Measurements from ENCODE around the gene LMF1.

Gene LMF1

DNA sequence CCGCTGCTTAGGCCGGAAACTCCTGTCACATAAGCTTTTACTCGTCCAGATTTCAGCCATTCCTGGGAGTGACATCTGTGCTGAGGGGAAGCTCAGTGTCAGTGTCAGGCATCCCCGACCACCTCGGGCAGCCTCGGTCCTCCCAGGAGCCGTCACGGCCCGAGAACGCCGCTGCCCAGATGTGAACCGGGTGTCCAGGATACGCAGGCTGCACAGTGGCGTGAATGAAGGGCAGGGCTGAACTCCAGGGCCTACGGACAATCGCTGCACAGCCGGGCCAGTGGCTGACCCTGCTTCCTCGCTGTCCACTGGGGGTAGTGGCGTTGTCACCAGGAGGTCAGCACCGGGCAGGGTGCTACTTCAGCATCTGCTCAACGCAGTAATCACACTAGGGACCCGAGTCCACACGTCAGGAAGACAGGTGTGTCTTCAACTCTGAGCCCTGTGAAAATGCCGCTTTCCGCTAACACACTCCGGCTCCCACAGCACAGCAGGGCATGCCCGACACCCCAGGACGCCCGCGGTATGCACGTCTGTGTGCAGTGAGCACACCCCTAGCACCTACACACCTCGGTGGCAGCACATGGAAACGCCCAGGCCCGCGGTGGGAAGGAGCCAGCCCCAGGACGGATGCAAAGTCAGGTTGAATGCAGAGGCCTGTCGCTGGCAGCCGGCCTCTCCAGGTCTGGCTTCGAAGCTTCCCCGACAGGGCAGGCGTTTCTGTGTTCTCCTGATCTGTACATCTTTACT lies 3.1 kb downstream of the LMF1 start:
- no peak for DNase-seq (ENCODE audit: low read depth)
- no peak overlapping the region for H3K4me3 ChIP-seq (ENCODE audit: control insufficient read depth, low read depth, low read length)
- TF ChIP-seq, protein P1, sequence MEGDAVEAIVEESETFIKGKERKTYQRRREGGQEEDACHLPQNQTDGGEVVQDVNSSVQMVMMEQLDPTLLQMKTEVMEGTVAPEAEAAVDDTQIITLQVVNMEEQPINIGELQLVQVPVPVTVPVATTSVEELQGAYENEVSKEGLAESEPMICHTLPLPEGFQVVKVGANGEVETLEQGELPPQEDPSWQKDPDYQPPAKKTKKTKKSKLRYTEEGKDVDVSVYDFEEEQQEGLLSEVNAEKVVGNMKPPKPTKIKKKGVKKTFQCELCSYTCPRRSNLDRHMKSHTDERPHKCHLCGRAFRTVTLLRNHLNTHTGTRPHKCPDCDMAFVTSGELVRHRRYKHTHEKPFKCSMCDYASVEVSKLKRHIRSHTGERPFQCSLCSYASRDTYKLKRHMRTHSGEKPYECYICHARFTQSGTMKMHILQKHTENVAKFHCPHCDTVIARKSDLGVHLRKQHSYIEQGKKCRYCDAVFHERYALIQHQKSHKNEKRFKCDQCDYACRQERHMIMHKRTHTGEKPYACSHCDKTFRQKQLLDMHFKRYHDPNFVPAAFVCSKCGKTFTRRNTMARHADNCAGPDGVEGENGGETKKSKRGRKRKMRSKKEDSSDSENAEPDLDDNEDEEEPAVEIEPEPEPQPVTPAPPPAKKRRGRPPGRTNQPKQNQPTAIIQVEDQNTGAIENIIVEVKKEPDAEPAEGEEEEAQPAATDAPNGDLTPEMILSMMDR (conservative IDR thresholded peaks at IDR 0.05; ENCODE audit: control insufficient read depth, insufficient read depth, low read depth, low read length) = no peak

DNA sequence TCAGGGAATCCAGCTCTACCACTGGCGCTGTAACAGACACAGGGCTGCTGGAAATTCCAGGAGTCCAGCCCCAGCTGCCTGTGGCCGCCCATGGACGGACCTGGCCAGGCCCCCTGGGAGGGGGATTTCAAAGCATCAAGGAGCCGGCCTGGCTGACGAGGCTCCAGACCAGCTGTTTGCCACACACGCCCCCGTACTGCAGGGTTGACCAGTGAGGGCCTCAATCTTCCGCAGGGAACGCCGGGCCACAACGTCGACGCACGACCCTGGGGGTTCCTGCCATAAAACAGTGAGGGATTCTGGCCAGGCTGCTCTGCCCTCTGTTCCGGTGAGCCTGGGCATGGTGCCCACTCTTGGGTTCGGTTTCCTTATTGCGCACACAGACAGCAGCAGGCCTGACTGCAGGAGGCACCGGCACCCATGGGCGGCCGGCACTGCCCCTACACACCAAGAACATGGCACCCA lies 3.7 kb downstream of the LMF1 start:
- DNase-seq (ENCODE audit: low read depth) = no peak
- H3K4me3 ChIP-seq (ENCODE audit: control insufficient read depth, low read depth, low read length) = no peak overlapping the region
- TF ChIP-seq, protein P1 (conservative IDR thresholded peaks at IDR 0.05; ENCODE audit: control insufficient read depth, insufficient read depth, low read depth, low read length) = no peak

DNA sequence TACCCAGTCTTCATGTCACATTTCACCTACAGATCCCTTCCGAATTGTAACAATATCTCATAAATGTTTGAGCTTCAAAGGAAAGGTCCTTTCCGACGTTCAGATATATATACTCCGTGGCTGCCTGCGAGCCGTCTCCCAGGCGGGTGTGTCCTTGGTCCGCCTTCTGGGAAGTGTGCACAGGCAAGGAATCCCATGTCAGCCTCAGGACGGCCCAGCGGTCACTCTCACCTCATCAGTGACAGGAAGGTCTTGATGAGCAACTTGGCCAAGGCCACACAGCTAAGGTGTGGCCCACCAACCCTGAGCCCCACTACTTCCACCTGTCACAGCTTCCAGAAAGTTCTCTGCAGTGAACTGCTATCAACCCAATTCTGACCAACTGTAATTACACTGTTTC lies 4.3 kb downstream of the LMF1 start:
- TF ChIP-seq, protein P1 (conservative IDR thresholded peaks at IDR 0.05; ENCODE audit: control insufficient read depth, insufficient read depth, low read depth, low read length) = no peak
- no peak for DNase-seq (ENCODE audit: low read depth)
- H3K4me3 ChIP-seq (ENCODE audit: control insufficient read depth, low read depth, low read length) = no peak overlapping the region

DNA sequence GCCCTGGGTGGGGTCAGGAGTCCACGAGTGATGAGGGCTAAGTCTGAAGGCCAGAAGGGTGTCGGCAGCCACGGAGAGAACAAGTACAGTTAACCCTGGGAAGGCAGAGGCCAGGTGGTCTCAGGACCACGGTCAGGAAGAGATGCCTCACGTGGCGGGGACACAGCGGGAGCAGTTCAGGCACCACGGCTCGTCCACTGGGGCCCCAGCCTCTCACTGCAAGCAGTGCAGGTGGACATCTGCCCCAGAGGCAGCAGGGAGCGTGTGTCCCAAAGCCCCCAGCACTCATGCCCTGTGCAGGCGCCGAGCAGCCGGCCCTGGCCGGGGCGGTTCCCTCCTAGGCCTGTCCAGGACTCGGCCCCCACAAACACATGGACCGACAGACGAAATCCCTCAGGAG lies 4.7 kb downstream of the LMF1 start:
- TF ChIP-seq, protein P1 (conservative IDR thresholded peaks at IDR 0.05; ENCODE audit: control insufficient read depth, insufficient read depth, low read depth, low read length) = no peak
- no peak overlapping the region for H3K4me3 ChIP-seq (ENCODE audit: control insufficient read depth, low read depth, low read length)
- no peak for DNase-seq (ENCODE audit: low read depth)

- no peak overlapping the region for H3K4me3 ChIP-seq (ENCODE audit: control insufficient read depth, low read depth, low read length)
- TF ChIP-seq, protein P1 (conservative IDR thresholded peaks at IDR 0.05; ENCODE audit: control insufficient read depth, insufficient read depth, low read depth, low read length) = no peak
- no peak for DNase-seq (ENCODE audit: low read depth)
These were observed 5.3 kb downstream of the LMF1 start for GRCh38 chr16:965487-965886.

DNA sequence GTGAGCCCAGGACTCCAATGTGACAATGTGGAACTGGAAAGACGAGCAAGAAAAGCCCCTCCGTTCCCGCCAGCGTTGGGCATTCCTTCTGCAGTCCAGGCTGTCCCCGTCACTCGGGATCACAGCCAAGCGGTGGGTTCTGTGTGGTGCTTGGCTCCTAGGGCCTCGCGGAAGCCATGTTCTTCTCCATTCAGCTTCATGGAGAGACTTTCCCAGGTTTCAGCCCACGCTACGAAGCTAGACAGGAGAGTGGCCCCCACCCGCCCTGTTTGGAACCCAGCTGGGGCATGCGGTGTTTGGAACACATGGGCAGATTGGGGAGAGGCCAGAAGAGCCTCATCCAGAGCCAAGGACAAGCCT lies 5.8 kb downstream of the LMF1 start:
- H3K4me3 ChIP-seq (ENCODE audit: control insufficient read depth, low read depth, low read length) = no peak overlapping the region
- TF ChIP-seq, protein P1 (conservative IDR thresholded peaks at IDR 0.05; ENCODE audit: control insufficient read depth, insufficient read depth, low read depth, low read length) = no peak
- DNase-seq (ENCODE audit: low read depth) = no peak

All from fibroblast of mammary gland (primary cell).